Sciatic nerve (tissue), 2 donors: ENCODE data around the gene C17orf107. TPM values are rescaled to one million over a fixed set of nuclear protein-coding genes. Genes with fewer than 3 reads are reported as not detected.
"Not testable (repeated sequence)": the region's sequence is repeated elsewhere in the genome, so short reads cannot be mapped to it uniquely, and the experiment has no call there.

ENCODE experiments used
- ATAC-seq: fragments of 200-7000 bp; cut with Tn5 transposase; one replicate; pipeline ENCODE4 v1.9.1; 2020; ENCODE audit warnings: mild to moderate bottlenecking, moderate library complexity
- DNase-seq: peaks from one replicate; pipeline ENCODE4 v3.0.0-alpha.2; 2020; ENCODE audit warnings: low spot score
- intact Hi-C: fragments of 100-400 bp; cut with DNase I; formaldehyde crosslinking; loops from one replicate; pipeline ENCODE4 v1.14.2; 2022
- total RNA-seq: library from RNA; stranded (reverse); fragmentation: NEBNext Ultra II Directional; extraction: Animal tissue kit (Norgen Biotek cat#: 25700); gene quantifications from one replicate; pipeline ENCODE4 v1.2.1, GENCODE V29; 2021
- donor health status: DM: no; HTN: no; CAD: no.
- donor health status: DM: no; HTN: no; CAD: no.

The C17orf107 gene
- total RNA-seq, 1 donor from 2014 or later, result 2.4 TPM

DNA sequence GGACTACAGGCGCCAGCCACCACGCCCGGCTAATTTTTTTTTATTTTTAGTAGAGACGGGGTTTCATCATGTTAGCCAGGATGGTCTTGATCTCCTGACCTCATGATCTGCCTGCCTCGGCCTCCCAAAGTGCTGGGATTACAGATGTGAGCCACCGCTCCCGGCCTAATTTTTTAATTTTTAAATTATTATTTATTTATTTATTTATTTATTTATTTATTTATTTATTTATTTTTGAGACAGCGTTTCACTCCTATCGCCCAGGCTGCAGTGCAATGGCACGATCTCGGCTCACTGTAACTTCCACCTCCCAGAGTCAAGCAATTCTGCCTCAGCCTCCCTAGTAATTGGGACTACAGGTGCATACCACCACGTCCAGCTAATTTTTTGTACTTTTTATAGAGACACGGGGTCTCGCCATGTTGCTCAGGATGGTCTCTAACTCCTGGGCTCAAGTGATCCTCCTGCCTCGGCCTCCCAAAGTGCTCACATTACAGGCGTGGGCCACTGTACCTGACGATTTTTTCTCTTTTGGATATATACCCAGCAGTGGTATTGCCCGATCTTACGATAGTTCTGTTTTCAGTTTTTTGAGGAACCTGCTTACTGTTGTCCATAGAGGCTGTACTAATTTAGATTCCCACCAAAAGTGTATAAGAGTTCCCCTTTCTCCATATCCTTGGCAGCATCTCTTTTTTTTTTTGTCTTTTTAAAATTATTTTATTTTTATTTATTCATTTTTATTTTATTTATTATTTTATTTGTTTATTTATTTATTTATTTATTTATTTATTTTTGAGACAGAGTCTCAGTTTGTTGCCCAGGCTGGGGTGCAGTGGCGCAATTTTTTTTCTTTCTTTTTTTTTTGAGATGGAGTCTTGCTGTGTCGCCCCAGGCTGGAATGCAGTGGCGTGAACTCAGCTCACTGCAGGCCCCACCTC, 30.0 kb upstream of the C17orf107 start:
- intact Hi-C loops, DNase-seq, ATAC-seq: not testable (repeated sequence)

GRCh38 chr17:4870855-4871254, 28.5 kb upstream of the C17orf107 start:
- intact Hi-C loops, result no loop called here
- ATAC-seq, result no peak
- no peak for DNase-seq

GRCh38 chr17:4872786-4873185, 26.6 kb upstream of the C17orf107 start:
- ATAC-seq (peak; percentile 38), DNase-seq (no peak)
- intact Hi-C loops, result no loop called here

GRCh38 chr17:4877089-4877488, 22.2 kb upstream of the C17orf107 start:
- intact Hi-C loops, result no loop called here
- peak; percentile 68 for ATAC-seq
- no peak for DNase-seq

DNA sequence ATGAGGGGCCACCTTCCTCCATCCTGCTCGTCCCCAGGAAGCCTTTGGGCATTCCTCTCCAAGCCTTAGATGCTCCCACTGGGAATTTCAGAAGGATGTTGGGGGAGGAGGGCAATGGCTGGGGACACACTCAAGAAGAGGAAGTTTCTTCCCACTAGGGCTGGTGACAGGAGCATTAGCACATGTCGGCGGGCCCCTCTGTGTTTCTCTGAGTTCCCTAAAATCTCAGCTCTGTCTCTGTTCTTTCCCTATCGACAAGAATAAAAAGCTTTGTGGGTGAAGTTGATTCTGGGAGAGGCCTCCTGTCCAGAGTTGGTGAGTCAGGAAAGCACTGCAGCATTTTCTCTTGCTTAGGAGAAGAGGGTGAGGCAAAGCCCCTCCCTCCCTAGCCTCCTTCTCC, 19.7 kb upstream of the C17orf107 start:
- intact Hi-C loops, result no loop called here
- no peak for DNase-seq
- ATAC-seq, result no peak

- no peak for DNase-seq
- ATAC-seq, result no peak
- intact Hi-C loops, result loop anchor here (5.0 to 10.0 kb wide), 2 partner anchors 34 to 146 kb away; partner anchors contain the start of genes CXCL16, MED11 and ZMYND15
These were observed 18.5 kb upstream of the C17orf107 start for GRCh38 chr17:4880857-4881256.

- peak; percentile 76 for DNase-seq
- intact Hi-C loops, result loop anchor here (5.0 to 10.0 kb wide), 2 partner anchors 35 to 147 kb away; partner anchors contain the start of genes CXCL16, MED11 and ZMYND15
- ATAC-seq, result peak; percentile 62
These were observed 17.4 kb upstream of the C17orf107 start for GRCh38 chr17:4881761-4882555.

DNA sequence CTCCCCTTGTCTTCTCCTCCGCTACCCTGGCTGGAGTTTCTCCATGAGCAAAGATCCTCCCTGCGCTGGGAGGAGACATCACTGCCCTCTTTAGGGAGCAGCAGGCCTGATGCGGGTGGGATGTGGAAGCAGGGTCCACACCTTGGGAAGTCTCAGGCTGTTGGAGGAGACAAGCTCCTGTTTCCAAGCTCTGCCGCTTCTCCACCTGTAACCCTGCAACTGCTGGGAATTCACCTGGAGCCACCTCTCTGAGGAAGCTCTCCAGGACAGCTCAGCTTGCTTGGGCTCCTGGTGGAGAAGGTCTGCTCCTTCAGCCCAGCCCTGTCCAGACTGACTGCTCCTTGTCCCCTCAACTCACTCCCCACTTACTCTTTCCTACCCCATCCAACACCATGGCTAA, 14.8 kb upstream of the C17orf107 start:
- intact Hi-C loops, result loop anchor here (5.0 to 10.0 kb wide), 2 partner anchors 37 to 150 kb away; partner anchors contain the start of genes CXCL16, MED11 and ZMYND15
- ATAC-seq (no peak), DNase-seq (no peak)

DNA sequence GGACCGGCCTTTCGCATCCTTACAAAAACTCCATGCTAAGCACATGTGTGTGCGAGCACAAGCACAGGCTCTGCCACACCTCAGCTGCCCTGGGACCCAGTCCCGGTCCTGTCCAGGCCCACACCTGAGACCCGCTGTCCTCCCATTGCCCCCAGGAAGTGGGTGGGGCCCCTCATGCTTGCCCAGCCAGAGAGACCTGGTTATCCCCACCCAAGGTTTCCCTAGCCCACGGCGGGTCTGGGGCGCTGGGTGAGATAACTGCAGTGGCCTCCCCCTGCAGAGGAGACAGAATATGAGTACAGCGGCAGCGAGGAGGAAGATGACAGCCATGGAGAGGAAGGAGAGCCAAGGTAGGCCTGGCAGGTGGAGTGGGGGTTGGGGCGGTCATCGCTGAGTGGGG, 12.5 kb upstream of the C17orf107 start:
- intact Hi-C loops, result loop anchor here (10.0 kb wide), 1 partner anchor 152 kb away; the partner anchor contains the start of genes CXCL16, MED11 and ZMYND15
- no peak for ATAC-seq
- no peak for DNase-seq

DNA sequence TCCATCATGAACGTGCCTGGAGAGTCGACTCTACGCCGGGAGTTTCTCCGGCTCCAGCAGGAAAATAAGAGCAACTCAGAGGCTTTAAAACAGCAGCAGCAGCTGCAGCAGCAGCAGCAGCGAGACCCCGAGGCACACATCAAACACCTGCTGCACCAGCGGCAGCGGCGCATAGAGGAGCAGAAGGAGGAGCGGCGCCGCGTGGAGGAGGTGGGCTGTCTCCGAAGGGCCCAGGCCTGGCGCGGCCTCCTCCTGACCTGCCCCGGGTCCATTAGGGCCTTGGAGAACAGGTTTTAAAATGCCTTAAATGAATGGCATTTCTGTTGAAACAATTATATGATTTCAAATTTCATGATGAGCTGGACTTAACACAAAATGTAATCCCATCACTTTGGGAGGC, 11.8 kb upstream of the C17orf107 start:
- no peak for DNase-seq
- intact Hi-C loops, result loop anchor here (10.0 kb wide), 1 partner anchor 153 kb away; the partner anchor contains the start of genes CXCL16, MED11 and ZMYND15
- no peak for ATAC-seq

DNA sequence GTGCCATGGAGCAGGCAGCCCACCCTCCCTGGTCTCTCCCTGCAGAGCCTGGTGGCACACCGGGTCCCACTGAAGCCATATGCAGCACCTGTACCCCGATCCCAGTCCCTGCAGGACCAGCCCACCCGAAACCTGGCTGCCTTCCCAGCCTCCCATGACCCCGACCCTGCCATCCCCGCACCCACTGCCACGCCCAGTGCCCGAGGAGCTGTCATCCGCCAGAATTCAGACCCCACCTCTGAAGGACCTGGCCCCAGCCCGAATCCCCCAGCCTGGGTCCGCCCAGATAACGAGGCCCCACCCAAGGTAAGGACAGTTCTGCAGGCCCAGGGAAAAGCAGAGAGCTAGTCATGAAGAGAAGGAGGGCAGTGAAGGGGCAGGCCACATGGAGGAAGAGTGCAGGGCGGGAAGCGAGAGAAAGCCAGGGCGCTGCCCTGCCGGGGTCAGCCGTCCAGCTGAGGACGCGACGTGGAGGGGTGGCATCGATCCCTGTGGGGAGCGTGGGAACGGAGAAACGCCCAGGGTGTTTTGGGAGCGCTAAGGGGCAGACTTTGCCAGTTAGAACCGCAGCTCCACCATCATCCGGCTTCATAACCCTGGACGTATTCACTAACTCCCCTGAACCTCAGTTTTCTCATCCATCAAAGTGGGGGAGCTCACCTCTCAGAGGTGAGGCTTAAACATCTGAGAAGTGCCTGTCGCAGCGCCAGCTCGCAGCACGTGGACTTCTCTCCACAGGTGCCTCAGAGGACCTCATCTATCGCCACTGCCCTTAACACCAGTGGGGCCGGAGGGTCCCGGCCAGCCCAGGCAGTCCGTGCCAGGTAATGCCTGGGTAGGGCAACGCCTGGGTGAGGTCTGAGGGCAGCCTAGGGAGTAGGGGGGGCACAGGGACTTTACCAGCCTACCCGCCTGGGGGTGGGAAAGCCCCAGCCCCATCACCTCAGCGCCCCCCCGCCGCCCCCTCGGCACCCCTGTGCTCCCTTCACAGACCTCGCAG, 7.6 kb upstream of the C17orf107 start:
- intact Hi-C loops, result loop anchor here (5.0 kb wide), 1 partner anchor 104 kb away; the partner anchor contains the start of genes GLTPD2 and VMO1
- ATAC-seq (no peak), DNase-seq (no peak)

DNA sequence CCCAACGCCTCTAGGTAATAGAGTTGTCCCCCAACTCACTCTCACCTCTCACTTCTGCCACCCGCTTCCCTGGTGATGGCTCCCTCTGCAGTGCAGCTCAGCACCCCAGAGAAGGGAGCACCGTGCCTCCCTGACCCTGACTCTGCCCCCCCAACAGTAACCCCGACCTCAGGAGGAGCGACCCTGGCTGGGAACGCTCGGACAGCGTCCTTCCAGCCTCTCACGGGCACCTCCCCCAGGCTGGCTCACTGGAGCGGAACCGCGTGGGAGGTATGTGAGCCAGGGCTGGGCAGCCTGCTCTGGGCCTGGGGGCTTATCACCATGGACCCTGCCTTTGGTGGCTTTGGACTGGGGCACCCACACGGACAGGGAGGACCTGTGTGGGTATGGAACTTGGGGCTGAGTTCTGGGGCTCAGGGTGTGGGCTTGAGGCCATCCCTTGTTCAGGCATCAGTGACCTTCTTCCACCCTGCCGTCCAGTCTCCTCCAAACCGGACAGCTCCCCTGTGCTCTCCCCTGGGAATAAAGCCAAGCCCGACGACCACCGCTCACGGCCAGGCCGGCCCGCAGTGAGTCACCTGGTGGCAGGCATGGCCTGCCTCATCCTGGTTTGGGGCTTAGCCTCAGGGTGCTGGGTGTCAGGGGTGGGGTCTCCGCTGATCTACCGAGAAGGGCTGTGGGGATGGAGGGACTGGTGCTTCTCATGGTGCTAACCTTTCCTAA, 6.7 kb upstream of the C17orf107 start:
- DNase-seq, result no peak
- intact Hi-C loops, result loop anchor here (5.0 kb wide), 1 partner anchor 105 kb away; the partner anchor contains the start of genes GLTPD2 and VMO1
- ATAC-seq, result no peak

- DNase-seq (no peak), ATAC-seq (no peak)
- intact Hi-C loops, result loop anchor here (5.0 kb wide), 1 partner anchor 106 kb away; the partner anchor contains the start of genes GLTPD2 and VMO1
These were observed 6.1 kb upstream of the C17orf107 start for GRCh38 chr17:4893272-4893671.

GRCh38 chr17:4893721-4894560, 5.4 kb upstream of the C17orf107 start:
- intact Hi-C loops, result loop anchor here (5.0 kb wide), 1 partner anchor 107 kb away; the partner anchor contains the start of genes GLTPD2 and VMO1
- ATAC-seq (no peak), DNase-seq (no peak)

DNA sequence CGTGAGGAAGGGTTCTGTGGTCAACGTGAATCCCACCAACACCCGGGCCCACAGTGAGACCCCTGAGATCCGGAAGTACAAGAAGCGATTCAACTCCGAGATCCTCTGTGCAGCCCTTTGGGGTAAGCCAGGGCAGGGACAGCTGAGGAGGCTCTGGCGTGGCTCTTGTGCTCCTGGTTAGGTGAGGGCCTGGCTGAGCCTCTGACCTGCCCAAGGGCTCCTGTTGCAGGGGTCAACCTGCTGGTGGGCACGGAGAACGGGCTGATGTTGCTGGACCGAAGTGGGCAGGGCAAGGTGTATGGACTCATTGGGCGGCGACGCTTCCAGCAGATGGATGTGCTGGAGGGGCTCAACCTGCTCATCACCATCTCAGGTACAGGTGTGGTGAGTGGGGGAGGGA, 4.2 kb upstream of the C17orf107 start:
- DNase-seq (no peak), ATAC-seq (no peak)
- intact Hi-C loops, result no loop called here

DNA sequence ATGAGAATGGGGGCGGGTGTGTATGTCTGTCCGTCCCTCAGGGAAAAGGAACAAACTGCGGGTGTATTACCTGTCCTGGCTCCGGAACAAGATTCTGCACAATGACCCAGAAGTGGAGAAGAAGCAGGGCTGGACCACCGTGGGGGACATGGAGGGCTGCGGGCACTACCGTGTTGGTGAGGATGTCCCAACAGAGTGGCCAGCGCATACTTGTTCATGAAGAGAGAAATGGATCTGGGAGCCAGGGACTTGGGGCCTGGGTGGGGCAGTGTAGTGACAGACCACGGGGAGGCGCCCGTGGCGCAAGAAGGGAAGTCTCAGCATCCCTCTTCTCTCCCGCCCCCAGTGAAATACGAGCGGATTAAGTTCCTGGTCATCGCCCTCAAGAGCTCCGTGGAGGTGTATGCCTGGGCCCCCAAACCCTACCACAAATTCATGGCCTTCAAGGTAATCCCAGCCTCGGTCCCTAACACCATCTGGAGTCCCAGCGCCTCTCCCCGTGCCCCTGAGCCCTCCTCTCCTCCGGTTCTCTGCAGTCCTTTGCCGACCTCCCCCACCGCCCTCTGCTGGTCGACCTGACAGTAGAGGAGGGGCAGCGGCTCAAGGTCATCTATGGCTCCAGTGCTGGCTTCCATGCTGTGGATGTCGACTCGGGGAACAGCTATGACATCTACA, 3.5 kb upstream of the C17orf107 start:
- DNase-seq (no peak), ATAC-seq (no peak)
- intact Hi-C loops, result no loop called here
